ENCODE measurements around the gene BAHD1.

DNA sequence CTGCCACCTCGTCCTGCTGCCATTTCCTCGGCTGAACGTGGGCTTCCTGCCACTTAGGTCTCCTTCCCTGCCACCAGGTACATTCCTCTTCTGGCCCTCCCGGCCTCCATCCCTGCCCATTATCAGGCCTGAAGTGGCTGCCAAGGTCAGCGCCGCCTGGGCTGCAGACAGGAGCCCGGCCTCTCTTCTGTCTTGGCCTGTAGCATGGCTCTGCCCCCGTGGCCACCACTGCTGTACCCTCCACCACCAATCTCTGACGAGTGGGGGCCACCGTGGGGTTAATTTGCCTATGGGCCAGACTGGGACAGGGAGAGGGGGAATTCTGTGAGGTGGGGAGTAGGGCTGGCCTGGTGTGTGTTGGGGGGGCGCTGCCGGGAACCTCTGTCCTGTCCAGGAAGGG is 2.0 kb upstream of the BAHD1 start:
- TF ChIP-seq, protein P1, sequence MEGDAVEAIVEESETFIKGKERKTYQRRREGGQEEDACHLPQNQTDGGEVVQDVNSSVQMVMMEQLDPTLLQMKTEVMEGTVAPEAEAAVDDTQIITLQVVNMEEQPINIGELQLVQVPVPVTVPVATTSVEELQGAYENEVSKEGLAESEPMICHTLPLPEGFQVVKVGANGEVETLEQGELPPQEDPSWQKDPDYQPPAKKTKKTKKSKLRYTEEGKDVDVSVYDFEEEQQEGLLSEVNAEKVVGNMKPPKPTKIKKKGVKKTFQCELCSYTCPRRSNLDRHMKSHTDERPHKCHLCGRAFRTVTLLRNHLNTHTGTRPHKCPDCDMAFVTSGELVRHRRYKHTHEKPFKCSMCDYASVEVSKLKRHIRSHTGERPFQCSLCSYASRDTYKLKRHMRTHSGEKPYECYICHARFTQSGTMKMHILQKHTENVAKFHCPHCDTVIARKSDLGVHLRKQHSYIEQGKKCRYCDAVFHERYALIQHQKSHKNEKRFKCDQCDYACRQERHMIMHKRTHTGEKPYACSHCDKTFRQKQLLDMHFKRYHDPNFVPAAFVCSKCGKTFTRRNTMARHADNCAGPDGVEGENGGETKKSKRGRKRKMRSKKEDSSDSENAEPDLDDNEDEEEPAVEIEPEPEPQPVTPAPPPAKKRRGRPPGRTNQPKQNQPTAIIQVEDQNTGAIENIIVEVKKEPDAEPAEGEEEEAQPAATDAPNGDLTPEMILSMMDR (conservative IDR thresholded peaks at IDR 0.05 in 1 of 2, IDR thresholded peaks at IDR 0.05 in 1 of 2; ENCODE audit: low read depth in 1 of 2, low read length in 2 of 2), result no peak
- TF ChIP-seq EZH2 (IDR thresholded peaks at IDR 0.05; ENCODE audit: low read length, missing control alignments), result no peak

All from fibroblast of lung (primary cell).